Measurements from ENCODE around the gene ATP5PD. TPM values are rescaled to one million over a fixed set of nuclear protein-coding genes. Genes with fewer than 3 reads are reported as not detected.

ATP5PD gene
- total RNA-seq, 1 experiment from 2014 or later, result 289 TPM

GRCh38 chr17:75069783-75070182 lies 23.0 kb upstream of the ATP5PD start:
- DNase-seq, result peak; percentile 54
- H3K4me3 Mint-ChIP-seq (ENCODE audit: low read depth, unreplicated experiment), result no peak overlapping the region
- intact Hi-C loops (cut with micrococcal nuclease; ENCODE audit: unreplicated experiment), result loop anchor here (1.0 kb wide), 1 partner anchor 36 kb away; no protein-coding TSS in a partner anchor
- H3K27me3 Mint-ChIP-seq (ENCODE audit: unreplicated experiment), result no peaks in the 10 kb centered on the region
- no peaks in the 10 kb centered on the region for H3K9me3 Mint-ChIP-seq (ENCODE audit: low read depth, unreplicated experiment)
- TF ChIP-seq CTCF (IDR thresholded peaks at IDR 0.05; ENCODE audit: unreplicated experiment), result no peak
- CTCF ChIA-PET, result interaction anchor here (0.6 to 2.5 kb wide), 16 partner anchors 9 to 242 kb away, joined by 3 to 17 read pairs (median 5); partner anchors contain the start of genes ARMC7 and SLC16A5
- no TSS peak for BruUV-seq (replicated peaks)
- H3K27ac Mint-ChIP-seq (ENCODE audit: unreplicated experiment), result no peak overlapping the region
- H3K36me3 Mint-ChIP-seq (ENCODE audit: insufficient read depth, unreplicated experiment), result peaks cover 15% of the 10 kb centered on the region
- peaks cover 5% of the 10 kb centered on the region for H3K4me1 Mint-ChIP-seq (ENCODE audit: low read depth, unreplicated experiment)

- intact Hi-C loops (cut with micrococcal nuclease; ENCODE audit: unreplicated experiment), result loop anchor here (1.0 kb wide), 1 partner anchor 37 kb away; no protein-coding TSS in a partner anchor
- TF ChIP-seq CTCF (IDR thresholded peaks at IDR 0.05; ENCODE audit: unreplicated experiment), result no peak
- Mint-ChIP-seq H3K4me1 (ENCODE audit: low read depth, unreplicated experiment) (peaks cover 5% of the 10 kb centered on the region), H3K36me3 (ENCODE audit: insufficient read depth, unreplicated experiment) (peaks cover 20% of the 10 kb centered on the region), H3K4me3 (ENCODE audit: low read depth, unreplicated experiment) (no peak overlapping the region), H3K9me3 (ENCODE audit: low read depth, unreplicated experiment) (no peaks in the 10 kb centered on the region), H3K27me3 (ENCODE audit: unreplicated experiment) (no peaks in the 10 kb centered on the region), H3K27ac (ENCODE audit: unreplicated experiment) (no peak overlapping the region)
- no peak for DNase-seq
- CTCF ChIA-PET, result interaction anchor here (0.8 to 2.5 kb wide), 5 partner anchors 14 to 133 kb away, joined by 3 to 17 read pairs (median 9); no protein-coding TSS in a partner anchor
- no TSS peak for BruUV-seq (replicated peaks)
These were observed 22.0 kb upstream of the ATP5PD start for GRCh38 chr17:75068750-75069149.

GRCh38 chr17:75067856-75068255 lies 21.1 kb upstream of the ATP5PD start:
- intact Hi-C loops (cut with micrococcal nuclease; ENCODE audit: unreplicated experiment), result no loop called here
- H3K27ac Mint-ChIP-seq (ENCODE audit: unreplicated experiment), result no peak overlapping the region
- no peaks in the 10 kb centered on the region for H3K27me3 Mint-ChIP-seq (ENCODE audit: unreplicated experiment)
- BruUV-seq (replicated peaks), result no TSS peak
- H3K9me3 Mint-ChIP-seq (ENCODE audit: low read depth, unreplicated experiment), result no peaks in the 10 kb centered on the region
- no peak for TF ChIP-seq CTCF (IDR thresholded peaks at IDR 0.05; ENCODE audit: unreplicated experiment)
- H3K4me3 Mint-ChIP-seq (ENCODE audit: low read depth, unreplicated experiment), result no peak overlapping the region
- peaks cover 5% of the 10 kb centered on the region for H3K4me1 Mint-ChIP-seq (ENCODE audit: low read depth, unreplicated experiment)
- peaks cover 29% of the 10 kb centered on the region for H3K36me3 Mint-ChIP-seq (ENCODE audit: insufficient read depth, unreplicated experiment)
- DNase-seq, result no peak
- CTCF ChIA-PET, result interaction anchor here (0.6 to 2.5 kb wide), 3 partner anchors 38 to 155 kb away, joined by 4 to 17 read pairs (median 8); no protein-coding TSS in a partner anchor

- BruUV-seq (replicated peaks), result no TSS peak
- peaks cover 39% of the 10 kb centered on the region for H3K36me3 Mint-ChIP-seq (ENCODE audit: insufficient read depth, unreplicated experiment)
- H3K27me3 Mint-ChIP-seq (ENCODE audit: unreplicated experiment), result no peaks in the 10 kb centered on the region
- CTCF ChIA-PET, result no interaction called here
- no peaks in the 10 kb centered on the region for H3K9me3 Mint-ChIP-seq (ENCODE audit: low read depth, unreplicated experiment)
- DNase-seq, result no peak
- H3K4me1 Mint-ChIP-seq (ENCODE audit: low read depth, unreplicated experiment), result no peaks in the 10 kb centered on the region
- H3K4me3 Mint-ChIP-seq (ENCODE audit: low read depth, unreplicated experiment), result no peak overlapping the region
- intact Hi-C loops (cut with micrococcal nuclease; ENCODE audit: unreplicated experiment), result no loop called here
- TF ChIP-seq CTCF (IDR thresholded peaks at IDR 0.05; ENCODE audit: unreplicated experiment), result no peak
- no peak overlapping the region for H3K27ac Mint-ChIP-seq (ENCODE audit: unreplicated experiment)
These were observed 18.9 kb upstream of the ATP5PD start for GRCh38 chr17:75065562-75066151.
